GM12865 (cell line): Measurements from ENCODE around the gene USP31.

Source experiments
- DNase-seq: peaks from one replicate; pipeline ENCODE4 v3.0.0; 2010; ENCODE audit warnings: low read depth
- H3K4me3 ChIP-seq: 2 replicates; pipeline ENCODE4 v1.5.1; 2011; ENCODE audit warnings: mild to moderate bottlenecking, low read depth, low read length, control low read depth
- TF ChIP-seq, protein P1 (sequence below): IDR thresholded peaks from 2 replicates; pipeline ENCODE4 v1.5.1; 2011; ENCODE audit warnings: low read length, control low read depth, low read depth, inconsistent platforms; ENCODE audit not compliant: insufficient read depth; ENCODE audit errors: missing control alignments

The USP31 gene

DNA sequence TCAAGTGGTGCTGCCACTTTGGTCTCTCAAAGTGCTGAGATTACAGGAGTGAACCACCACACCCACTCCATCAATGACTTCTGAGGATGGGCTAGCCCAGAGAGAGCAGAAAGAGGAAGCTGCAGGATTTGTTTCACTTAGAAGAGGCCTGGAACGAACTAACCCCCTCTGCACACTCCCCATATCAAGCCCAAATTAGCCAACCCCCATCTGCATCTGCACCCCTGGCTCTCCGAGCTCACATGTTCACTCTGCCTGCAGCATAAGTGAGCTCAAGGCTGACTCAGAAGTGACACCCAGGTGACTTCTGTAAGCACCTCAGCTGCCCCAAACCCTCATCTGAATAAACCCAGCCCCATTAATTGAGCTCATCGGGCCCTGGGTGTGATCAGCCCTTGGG, 38.1 kb upstream of the USP31 start:
- TF ChIP-seq, protein P1, sequence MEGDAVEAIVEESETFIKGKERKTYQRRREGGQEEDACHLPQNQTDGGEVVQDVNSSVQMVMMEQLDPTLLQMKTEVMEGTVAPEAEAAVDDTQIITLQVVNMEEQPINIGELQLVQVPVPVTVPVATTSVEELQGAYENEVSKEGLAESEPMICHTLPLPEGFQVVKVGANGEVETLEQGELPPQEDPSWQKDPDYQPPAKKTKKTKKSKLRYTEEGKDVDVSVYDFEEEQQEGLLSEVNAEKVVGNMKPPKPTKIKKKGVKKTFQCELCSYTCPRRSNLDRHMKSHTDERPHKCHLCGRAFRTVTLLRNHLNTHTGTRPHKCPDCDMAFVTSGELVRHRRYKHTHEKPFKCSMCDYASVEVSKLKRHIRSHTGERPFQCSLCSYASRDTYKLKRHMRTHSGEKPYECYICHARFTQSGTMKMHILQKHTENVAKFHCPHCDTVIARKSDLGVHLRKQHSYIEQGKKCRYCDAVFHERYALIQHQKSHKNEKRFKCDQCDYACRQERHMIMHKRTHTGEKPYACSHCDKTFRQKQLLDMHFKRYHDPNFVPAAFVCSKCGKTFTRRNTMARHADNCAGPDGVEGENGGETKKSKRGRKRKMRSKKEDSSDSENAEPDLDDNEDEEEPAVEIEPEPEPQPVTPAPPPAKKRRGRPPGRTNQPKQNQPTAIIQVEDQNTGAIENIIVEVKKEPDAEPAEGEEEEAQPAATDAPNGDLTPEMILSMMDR: no peak
- no peak overlapping the region for H3K4me3 ChIP-seq
- peak; percentile 3 for DNase-seq

DNA sequence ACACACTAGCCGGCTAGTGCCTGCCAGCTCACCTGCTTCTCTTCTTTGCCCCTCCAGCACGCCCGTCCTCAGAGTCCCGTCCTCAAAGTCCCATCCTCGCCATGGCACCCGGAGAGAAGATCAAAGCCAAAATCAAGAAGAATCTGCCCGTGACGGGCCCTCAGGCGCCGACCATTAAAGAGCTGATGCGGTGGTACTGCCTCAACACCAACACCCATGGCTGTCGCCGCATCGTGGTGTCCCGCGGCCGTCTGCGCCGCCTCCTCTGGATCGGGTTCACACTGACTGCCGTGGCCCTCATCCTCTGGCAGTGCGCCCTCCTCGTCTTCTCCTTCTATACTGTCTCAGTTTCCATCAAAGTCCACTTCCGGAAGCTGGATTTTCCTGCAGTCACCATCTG, 36.9 kb upstream of the USP31 start:
- DNase-seq: no peak
- no peak overlapping the region for H3K4me3 ChIP-seq
- TF ChIP-seq, protein P1: no peak

- no peak overlapping the region for H3K4me3 ChIP-seq
- TF ChIP-seq, protein P1: no peak
Measured at GRCh38 chr16:23185656-23186055, 36.4 kb upstream of the USP31 start.

DNA sequence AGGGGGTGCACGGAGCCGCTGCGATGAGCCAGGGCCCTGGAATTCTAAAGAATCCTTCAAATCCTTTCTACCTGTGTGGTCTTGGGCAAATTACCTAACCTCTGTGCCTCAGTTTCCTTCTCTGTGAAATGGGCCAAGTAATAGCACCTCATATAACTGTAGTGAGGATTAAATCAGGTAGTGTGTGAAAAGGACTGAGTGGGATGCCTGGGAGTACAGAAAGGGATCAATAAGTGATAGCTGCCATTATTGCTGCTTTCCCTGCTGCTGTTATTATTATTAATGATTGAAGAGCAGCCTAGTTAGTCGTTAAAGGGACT, 34.3 kb upstream of the USP31 start:
- no peak for DNase-seq
- no peak overlapping the region for H3K4me3 ChIP-seq
- TF ChIP-seq, protein P1: no peak

More at GRCh38 chr16:23185656-23186055, 36.4 kb upstream of the USP31 start:
- DNase-seq: no peak

DNA sequence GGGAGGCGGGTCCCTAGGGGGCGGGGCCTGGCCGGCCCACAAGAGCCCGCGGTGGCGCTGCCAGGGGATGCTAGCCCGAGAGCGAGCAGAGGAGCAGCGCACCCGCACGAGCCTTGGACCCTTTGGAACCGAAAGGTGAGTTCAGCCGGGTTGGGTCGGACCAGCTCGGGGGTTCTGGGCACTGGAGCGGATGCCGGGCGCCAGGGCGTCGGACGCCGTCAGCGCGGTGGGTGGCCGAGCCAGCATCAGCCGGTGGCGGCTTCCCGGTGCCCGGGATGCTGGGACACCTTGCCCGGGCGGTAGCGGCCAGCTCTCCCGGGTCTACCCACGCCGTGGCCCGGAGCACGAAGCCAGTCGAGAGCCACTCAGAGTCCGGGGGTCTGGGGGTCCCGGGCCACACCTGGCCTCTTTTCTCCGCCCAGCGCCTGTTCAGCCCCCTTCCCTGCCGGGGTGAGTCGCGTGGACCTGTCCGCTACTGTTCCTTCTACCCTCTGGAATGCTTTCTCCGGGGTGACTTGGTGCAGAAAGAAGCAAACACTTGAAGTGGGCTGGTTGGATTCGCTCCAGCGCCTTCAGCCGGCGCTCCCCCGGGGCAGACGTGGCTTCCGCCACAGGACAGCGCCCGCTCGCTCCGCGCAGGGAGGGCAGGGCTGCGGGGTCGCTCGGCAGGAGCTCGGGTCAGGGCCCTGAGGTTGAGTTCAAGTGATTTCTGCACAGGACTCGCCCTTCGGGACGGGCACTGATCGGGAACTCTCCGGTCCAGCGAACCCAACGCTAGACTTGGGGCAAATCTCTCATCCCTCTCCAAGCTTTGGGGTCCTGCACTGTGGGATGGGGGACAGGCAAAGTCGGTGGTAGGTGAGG, 33.7 kb upstream of the USP31 start, which contains the start of gene SCNN1G:
TSS of gene SCNN1G (plus strand) at position 67 of the 864 bp plus-strand sequence. CDS start 3,527 bp downstream, outside the sequence.
- peak; percentile 16 for DNase-seq
- H3K4me3 ChIP-seq: peak within 1 kb of the TSS; percentile 20
- TF ChIP-seq, protein P1: no peak

DNA sequence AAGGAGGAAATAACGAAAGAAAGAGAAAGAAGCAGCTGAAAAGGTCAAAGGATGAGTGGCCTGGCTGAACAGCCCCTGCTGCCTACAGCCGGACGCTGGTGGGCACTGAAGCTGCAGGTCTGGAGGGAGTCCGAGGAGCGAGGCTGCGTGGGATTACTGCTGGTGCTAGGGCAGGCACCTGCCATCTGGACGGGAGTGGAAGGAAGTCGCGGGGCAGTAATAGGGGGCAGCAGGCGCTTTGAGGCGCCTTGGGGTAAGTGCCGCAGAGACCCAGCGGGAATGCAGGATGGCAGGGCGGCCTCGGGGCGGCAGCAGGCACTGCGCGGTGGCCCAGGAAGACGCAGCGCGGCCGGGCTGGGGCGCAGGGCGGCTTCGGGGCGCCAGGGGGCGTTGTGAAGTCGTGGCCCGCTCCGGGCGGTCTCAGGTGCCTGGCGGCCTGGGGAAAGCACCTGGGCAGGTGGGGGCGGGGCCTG, 33.0 kb upstream of the USP31 start:
- DNase-seq: peak; percentile 87
- 0 out of 2 replicates have a peak overlapping the region, but pooled peaks have one; percentile 20 for H3K4me3 ChIP-seq
- TF ChIP-seq, protein P1: peak; percentile 94

DNA sequence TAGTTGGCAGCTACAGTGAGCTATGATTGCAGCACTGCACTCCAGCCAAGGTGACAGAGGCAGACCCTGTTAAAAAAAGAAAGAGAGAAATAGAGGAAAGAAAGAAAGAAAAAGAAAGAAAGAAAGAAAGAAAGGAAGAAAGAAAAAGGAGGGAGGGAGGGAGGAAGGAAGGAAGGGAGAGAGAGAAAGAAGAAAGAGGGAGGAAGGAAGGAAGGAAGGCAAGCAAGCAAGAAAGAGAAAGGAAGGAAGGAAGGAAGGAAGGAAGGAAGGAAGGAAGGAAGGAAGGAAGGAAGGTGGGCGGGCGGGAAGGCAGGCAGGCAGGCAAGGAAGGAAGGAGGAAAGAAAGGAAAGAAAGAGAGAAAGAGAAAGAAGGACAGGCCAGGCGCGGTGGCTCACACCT, 32.3 kb upstream of the USP31 start:
- DNase-seq: no peak
- no peak overlapping the region for H3K4me3 ChIP-seq
- TF ChIP-seq, protein P1: no peak
